T-helper 1 cell treated with Interleukin-12 subunit alpha and Interleukin-12 subunit beta and Interleukin-4 antibody, amounts not matched to agents 30 ng/mL and 1 ng/mL, for 36 hours (primary cell): Measurements from ENCODE around the gene XPA. TPM values are rescaled to one million over a fixed set of nuclear protein-coding genes. Genes with fewer than 3 reads are reported as not detected.

Experiments
- intact Hi-C: fragments of 100-400 bp; cut with micrococcal nuclease; formaldehyde crosslinking; loops from one replicate; pipeline ENCODE4 v1.15.1; 2024
- total RNA-seq: library from RNA; stranded (reverse); gene quantifications from 2 replicates; pipeline ENCODE4 v1.2.3, GENCODE V29; 2022

Gene XPA
- total RNA-seq, 1 donor from 2014 or later, result 15.2 TPM

GRCh38 chr9:97704345-97704677 is 7.2 kb upstream of the XPA start:
- intact Hi-C loops, result no loop called here

DNA sequence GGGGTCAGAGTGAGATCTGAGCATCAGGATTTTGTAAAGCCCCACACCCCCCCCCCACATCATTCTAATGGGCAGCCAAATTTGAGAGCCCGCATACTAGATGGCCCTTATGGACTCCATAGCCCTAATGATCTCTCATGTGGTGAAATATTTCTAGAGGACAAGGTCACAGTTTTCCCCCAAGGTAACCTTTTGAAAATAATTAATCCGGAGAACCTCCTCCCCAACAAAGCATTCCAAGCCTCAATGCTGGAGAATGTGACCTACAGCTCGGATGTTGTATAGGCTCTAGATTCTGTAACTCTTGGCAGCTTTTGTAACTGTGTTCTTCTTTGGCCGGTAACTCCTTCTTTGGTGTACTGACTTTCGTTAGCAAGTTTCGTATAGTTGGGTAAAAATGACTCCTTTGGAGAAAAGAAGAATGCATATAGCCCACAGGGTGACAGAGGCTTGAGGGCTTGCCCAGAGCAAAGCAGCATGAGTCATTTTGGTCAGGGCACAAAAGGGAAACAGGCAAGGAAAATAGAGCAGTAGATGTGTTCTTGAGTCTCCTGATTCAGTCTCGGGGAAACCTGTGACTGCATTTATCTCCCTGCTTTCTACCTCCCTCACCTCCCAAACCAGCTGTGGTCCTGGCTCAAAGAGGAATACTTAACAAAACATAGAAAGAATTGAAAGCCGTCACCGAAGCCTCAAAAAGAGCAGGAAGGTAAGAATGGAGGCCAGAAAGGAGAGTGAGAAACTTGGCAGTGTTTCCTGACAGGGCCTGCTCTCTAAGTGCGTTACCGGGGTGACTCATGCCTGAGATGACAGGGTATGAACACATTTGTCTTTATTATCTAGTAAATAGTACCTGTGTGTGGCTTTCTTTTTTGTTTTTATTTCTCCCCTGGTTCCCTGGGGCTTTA is 6.6 kb upstream of the XPA start:
- intact Hi-C loops, result no loop called here

DNA sequence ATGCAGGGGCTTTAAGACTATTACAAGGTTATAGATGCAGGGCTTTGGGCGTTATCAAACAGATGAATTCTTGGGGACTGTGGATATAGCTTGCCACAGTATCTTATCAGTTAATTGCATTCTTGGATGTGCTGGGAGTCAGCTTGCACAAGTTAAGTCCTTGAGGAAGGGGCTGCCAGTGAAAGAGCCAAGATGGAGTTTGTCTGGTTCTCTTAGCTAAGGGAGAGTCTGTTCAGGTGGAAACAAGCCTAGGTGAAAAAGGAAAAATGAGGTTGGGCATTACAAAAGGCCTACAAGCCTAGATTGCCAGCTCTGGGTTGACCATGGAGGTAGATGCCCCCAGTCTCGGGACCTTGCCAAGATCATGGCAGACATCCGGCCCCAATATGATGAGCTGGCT is 2.7 kb upstream of the XPA start:
- intact Hi-C loops, result loop anchor here (5.0 kb wide), 4 partner anchors 152 to 402 kb away; partner anchors contain the start of genes FOXE1 and NANS

- intact Hi-C loops, result loop anchor here (5.0 kb wide), 4 partner anchors 153 to 403 kb away; partner anchors contain the start of genes FOXE1 and NANS
Observed at GRCh38 chr9:97699281-97699680, 2.1 kb upstream of the XPA start.

DNA sequence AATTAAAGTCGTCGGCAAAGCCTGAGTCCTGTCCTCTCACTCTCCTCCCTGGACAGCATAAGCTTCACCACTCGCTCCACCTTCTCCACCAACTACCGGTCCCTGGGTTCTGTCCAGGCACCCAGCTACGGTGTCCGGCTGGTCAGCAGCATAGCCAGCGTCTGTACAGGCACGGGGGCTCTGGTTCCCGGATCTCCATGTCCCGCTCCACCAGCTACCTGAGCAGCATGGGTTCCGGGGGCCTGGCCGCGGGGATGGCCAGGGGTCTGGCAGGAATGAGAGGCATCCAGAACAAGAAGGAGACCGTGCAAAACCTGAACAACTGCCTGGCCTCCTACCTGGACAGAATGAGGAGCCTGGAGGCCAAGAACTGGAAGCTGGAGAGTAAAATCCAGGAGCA is 1.7 kb upstream of the XPA start:
- intact Hi-C loops, result loop anchor here (5.0 kb wide), 4 partner anchors 153 to 403 kb away; partner anchors contain the start of genes FOXE1 and NANS

GRCh38 chr9:97697837-97698236 is 697 bp upstream of the XPA start:
- intact Hi-C loops, result loop anchor here (1.0 to 5.0 kb wide), 12 partner anchors 12 to 557 kb away; partner anchors contain the start of genes ANP32B, FOXE1, NANS and NCBP1

DNA sequence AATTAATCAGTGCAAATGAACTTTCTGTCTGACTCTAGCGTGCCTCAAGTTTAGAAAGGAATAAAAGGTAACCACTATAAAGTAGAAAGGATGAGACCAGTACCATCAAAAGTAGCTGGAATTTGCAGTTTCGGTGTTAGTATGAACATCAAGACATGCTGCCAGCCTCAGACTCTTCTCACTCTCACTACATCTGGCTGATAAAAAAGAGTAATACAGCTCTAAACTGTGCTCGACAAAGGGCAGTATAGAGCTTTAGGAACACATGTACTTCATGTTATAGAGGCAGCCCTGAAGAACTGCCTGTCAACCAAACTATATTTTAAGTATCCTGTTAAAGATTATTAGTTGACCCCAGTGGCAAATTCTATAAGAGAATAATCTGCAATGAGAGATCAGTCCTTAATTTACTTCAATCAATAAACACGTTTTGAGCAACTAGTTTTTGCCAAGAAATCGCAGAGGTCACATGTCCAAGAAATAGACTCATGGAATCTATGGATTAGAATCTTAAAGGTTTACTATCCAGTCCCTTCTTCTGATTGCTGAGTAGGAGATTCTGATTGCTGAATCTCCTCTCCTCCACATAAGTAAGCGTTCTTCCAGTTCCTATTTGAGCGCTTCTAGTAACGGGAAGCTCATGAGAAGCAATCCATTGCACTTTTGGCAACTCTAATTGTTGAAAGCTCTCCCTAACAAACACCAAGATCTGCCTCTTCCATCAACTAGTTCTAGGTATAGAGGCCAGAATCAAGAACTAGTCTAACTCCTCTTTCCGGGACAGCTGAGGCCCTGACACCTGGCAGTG is 941 bp downstream of the XPA start:
- intact Hi-C loops, result loop anchor here (2.0 to 5.0 kb wide), 5 partner anchors 156 to 406 kb away; partner anchors contain the start of genes FOXE1 and NANS

GRCh38 chr9:97695390-97695789 is 1.8 kb downstream of the XPA start:
- intact Hi-C loops, result loop anchor here (5.0 kb wide), 4 partner anchors 157 to 407 kb away; partner anchors contain the start of genes FOXE1 and NANS

- intact Hi-C loops, result loop anchor here (5.0 kb wide), 4 partner anchors 158 to 408 kb away; partner anchors contain the start of genes FOXE1 and NANS
Observed at GRCh38 chr9:97694769-97695168, 2.4 kb downstream of the XPA start.

DNA sequence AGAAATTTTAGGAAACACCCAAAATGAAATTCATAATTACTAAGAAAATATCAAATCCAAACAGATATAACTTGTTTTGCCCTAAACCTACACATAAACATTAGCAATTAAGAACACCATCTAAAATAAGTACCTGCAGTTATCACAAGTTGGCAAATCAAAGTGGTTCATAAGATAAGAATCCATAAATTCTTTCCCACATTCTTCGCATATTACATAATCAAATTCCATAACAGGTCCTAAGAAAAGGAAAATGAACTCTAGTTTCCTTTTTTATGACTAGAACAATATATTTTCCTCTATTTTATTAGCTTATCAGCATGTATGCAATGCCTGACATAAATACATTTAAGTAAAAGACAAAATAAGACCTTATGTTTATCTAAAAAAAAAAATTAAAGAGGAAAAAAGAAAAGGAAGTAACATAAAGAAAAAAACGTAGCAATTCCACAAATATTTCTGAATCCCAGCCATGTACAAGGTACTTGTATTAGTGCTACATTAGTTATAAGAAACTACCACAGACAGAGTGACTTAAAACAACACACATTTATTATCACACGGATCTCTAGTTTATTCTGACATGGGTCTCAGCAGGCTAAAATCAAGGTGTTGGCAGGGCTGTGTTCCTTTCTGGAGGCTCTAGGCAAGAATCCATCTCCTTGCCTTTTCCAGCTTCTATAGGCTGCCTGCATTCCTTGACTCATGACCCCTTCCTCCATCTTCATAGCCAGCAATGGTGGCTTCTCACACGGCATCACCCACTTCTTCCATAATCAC is 7.5 kb downstream of the XPA start:
- intact Hi-C loops, result no loop called here

- intact Hi-C loops, result no loop called here
Observed at GRCh38 chr9:97688654-97689053, 8.5 kb downstream of the XPA start.

DNA sequence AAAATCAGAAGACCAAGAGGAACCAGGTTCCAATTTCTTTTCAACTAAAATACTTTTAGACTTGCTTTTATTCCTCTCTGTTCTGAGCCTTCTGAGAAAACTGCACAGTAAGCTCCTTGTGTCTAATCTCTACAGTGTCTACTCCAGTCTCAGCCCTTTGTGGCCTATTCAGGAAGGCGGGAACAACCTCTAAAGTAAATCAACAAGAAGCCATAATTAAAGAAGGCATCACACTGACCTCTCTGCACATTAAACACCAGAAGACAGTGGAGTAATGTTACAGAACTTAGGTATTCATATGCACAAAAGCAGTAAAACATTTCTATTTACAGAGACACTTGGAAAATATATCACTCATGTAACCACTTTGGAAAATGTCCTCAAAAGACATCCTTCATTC is 14.9 kb downstream of the XPA start:
- intact Hi-C loops, result no loop called here

GRCh38 chr9:97675655-97676054 is 21.5 kb downstream of the XPA start:
- intact Hi-C loops, result no loop called here

DNA sequence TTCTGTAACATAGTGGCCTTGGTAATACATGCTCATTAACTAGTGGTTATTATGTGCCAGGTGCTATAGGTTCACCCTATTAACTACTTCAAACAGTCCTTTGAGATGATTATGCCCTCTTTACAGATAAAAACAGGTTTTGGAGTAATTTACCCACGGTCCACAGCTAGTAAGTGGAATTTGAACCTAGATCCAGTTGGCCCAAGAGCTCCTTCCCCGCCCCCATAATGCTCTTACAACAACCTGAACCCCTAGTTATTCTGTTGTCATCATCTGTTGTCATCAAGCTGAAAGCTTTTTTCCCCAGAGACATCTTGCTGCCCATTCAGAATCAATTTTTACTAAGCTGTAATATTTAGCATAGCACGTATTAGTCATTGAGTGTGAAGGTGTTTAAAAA is 23.2 kb downstream of the XPA start:
- intact Hi-C loops, result no loop called here

- intact Hi-C loops, result no loop called here
Observed at GRCh38 chr9:97672403-97672802, 24.7 kb downstream of the XPA start.

DNA sequence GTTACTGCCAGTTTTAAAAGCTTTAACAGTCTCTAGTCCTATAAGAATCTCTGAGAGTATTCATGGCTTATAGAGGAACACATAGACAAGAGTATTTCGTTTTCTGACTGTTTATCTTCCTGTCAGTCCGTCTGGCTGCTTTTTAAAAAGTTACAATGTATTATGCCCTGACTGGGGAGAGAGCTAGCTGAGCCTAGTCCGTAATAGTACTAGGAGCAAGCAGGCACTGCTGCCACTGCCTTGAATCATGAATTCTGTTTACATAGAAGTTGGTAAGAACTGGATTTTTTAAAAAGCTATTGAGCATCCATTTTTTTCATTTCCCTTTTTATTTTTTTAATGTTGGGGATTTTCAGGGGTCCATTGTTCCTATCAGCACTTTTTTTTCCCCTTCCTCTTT is 26.6 kb downstream of the XPA start:
- intact Hi-C loops, result no loop called here

GRCh38 chr9:97668485-97668884 is 28.7 kb downstream of the XPA start:
- intact Hi-C loops, result no loop called here

DNA sequence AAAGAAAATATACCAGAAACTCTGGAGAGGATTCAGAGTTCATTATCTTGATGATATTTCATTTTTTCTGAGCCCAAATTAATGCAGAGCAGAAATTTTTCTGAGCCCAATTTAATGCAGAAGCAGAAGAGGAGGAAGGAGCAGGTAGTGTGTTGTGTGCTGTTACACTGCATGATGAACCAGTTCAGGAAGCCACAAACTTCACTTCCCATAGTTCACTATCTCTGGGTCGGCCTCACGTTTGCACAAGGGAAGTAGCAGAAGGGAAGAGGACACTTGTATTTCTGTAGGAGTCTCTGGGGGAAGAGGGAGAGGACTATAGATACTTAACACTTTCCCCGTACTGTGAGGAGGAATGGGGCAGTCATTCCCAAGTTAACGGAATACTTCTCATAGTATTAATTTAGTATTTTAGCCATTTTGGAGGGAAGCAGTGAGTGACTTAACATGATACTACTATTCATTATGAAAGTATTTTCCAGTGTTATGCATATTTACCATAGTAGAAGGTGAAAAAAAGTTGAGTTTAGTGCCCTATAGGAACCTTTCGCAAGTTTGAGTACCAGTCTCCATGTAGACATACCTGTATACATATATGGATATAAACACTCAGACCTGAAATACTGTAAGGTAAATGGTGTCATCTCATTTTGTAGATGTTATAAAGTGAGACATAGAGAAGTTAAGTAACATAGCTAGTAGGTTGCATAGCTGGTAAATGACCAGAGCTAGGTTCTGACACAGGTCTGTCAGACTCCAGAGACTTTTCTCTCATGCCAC is 30.0 kb downstream of the XPA start:
- intact Hi-C loops, result no loop called here

DNA sequence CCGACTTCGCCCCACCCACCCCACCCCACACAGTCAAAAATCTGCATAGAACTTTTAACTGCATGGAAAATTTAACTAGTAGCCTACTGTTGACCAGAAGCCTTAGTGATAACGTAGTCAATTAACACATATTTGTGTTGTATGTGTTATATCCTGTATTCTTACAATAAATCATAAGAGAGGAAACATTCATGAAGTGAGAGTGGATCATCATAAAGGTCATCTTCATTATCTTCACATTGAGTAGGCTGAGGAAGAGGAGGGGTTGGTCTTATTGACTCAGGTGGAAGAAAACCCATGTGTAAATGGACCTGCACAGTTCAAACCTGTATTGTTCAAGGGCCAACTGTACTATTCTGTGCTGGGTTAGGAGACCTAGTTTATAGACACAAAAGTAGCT is 31.4 kb downstream of the XPA start:
- intact Hi-C loops, result no loop called here

DNA sequence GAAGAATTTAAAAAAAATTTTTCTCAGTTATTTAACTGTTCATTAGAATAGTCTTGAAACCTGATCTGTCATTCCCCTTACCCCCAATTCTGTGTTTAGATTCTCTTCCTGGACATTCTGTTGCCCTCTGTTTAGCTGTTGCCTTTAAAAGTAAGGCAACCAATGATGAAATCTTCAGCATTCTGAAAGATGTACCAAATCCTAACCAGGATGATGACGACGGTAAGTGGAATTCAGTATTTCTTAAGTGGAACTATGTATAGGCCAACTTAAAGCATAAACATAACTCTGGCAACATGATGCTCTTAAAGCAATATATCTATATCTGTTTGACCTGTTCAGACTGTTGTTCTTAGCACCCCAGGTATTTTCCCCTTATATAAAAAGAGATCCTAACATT is 36.3 kb downstream of the XPA start:
- intact Hi-C loops, result no loop called here
